Thoracic aorta (tissue), 2 donors: Measurements from ENCODE around the gene CDC25B. TPM values are rescaled to one million over a fixed set of nuclear protein-coding genes. Genes with fewer than 3 reads are reported as not detected.
A peak's percentile ranks its signal among the peaks of the same experiment; 100 is the strongest.

Experiments
- ATAC-seq: fragments of 150-250 bp; one replicate; pipeline ENCODE4 v1.8.0; 2017; ENCODE audit warnings: low read depth; ENCODE audit not compliant: insufficient number of reproducible peaks, low FRiP score
- DNase-seq: peaks from one replicate; pipeline ENCODE4 v3.0.0-alpha.2; 2020; ENCODE audit warnings: low spot score
- H3K27ac ChIP-seq, 2 donors: fragments of 200-600 bp; sonication (generic); 1 replicate in 1 of 2; 2 replicates in 1 of 2; pipeline ENCODE4 v1.5.1; 2016; ENCODE audit warnings: mild to moderate bottlenecking in 2 of 2, moderate library complexity in 2 of 2
- H3K27me3 ChIP-seq: fragments of 200-600 bp; sonication (generic); replicated peaks from 2 replicates; pipeline ENCODE4 v1.6.0; 2016; ENCODE audit warnings: mild to moderate bottlenecking; ENCODE audit not compliant: insufficient read depth
- H3K36me3 ChIP-seq: fragments of 200-600 bp; sonication (generic); one replicate; pipeline ENCODE4 v1.5.1; 2016
- H3K4me1 ChIP-seq, 2 donors: fragments of 200-600 bp; sonication (generic); 1 replicate in 1 of 2; 2 replicates in 1 of 2; pipeline versions ENCODE4 v1.5.1 to v1.6.0; 2016; ENCODE audit warnings: low read depth in 2 of 2, mild to moderate bottlenecking in 1 of 2; ENCODE audit not compliant: control insufficient read depth in 1 of 2
- H3K4me3 ChIP-seq: fragments of 200-600 bp; sonication (generic); 2 replicates; pipeline ENCODE4 v1.5.1; 2016; ENCODE audit warnings: mild to moderate bottlenecking
- H3K9me3 ChIP-seq: fragments of 200-600 bp; sonication (generic); 2 replicates; pipeline ENCODE4 v1.5.1; 2016
- CTCF ChIP-seq: fragments of 200-600 bp; sonication (generic); IDR thresholded peaks from one replicate; pipeline ENCODE4 v1.5.1; 2019; ENCODE audit warnings: antibody characterized with exemption
- total RNA-seq, 2 donors: library from RNA; depleted of rRNA; stranded (reverse); fragments of >200 nt; gene quantifications; one replicate each; pipeline versions ENCODE4 v1.1.0 to v1.2.3, GENCODE V29; 2016

CDC25B gene
- total RNA-seq, 2 donors from 2014 or later = 28.4 to 41.8 TPM

- H3K27ac ChIP-seq = no peak overlapping the region
- peak; percentile 76 for TF ChIP-seq CTCF
- DNase-seq (no peak), ATAC-seq (no peak)
- no peaks in the 10 kb centered on the region for H3K27me3 ChIP-seq
- no peak overlapping the region for H3K4me3 ChIP-seq
- no peaks in the 10 kb centered on the region for H3K9me3 ChIP-seq
- peaks cover 0 to 23% of the 10 kb centered on the region in 2 donors for H3K4me1 ChIP-seq
- H3K36me3 ChIP-seq = no peaks in the 10 kb centered on the region
These were observed 46.2 kb upstream of the CDC25B start for GRCh38 chr20:3749689-3750531.

GRCh38 chr20:3751305-3751674, 44.8 kb upstream of the CDC25B start:
- no peak for ATAC-seq
- Histone ChIP-seq H3K27me3 (no peaks in the 10 kb centered on the region), H3K36me3 (no peaks in the 10 kb centered on the region), H3K9me3 (no peaks in the 10 kb centered on the region), H3K4me1 (peaks cover 0 to 23% of the 10 kb centered on the region in 2 donors), H3K4me3 (peak overlapping the region; percentile 73), H3K27ac (no peak overlapping the region)
- no peak for TF ChIP-seq CTCF
- no peak for DNase-seq

- TF ChIP-seq CTCF = no peak
- no peaks in the 10 kb centered on the region for H3K9me3 ChIP-seq
- H3K4me3 ChIP-seq = peak overlapping the region; percentile 73
- ATAC-seq (no peak), DNase-seq (no peak)
- no peaks in the 10 kb centered on the region for H3K36me3 ChIP-seq
- no peak overlapping the region for H3K27ac ChIP-seq
- peaks cover 0 to 23% of the 10 kb centered on the region in 2 donors for H3K4me1 ChIP-seq
- no peaks in the 10 kb centered on the region for H3K27me3 ChIP-seq
These were observed 44.3 kb upstream of the CDC25B start for GRCh38 chr20:3751675-3752385.

GRCh38 chr20:3752386-3752759, 43.7 kb upstream of the CDC25B start:
- peak overlapping the region in 1 of 2 donors; percentile 15 for H3K27ac ChIP-seq
- TF ChIP-seq CTCF = no peak
- ATAC-seq (no peak), DNase-seq (no peak)
- no peaks in the 10 kb centered on the region for H3K36me3 ChIP-seq
- H3K4me3 ChIP-seq = peak overlapping the region; percentile 73
- H3K9me3 ChIP-seq = no peaks in the 10 kb centered on the region
- H3K4me1 ChIP-seq = peaks cover 0 to 23% of the 10 kb centered on the region in 2 donors
- no peaks in the 10 kb centered on the region for H3K27me3 ChIP-seq

- ATAC-seq (no peak), DNase-seq (peak; percentile 25)
- Histone ChIP-seq H3K27ac (no peak overlapping the region), H3K9me3 (no peaks in the 10 kb centered on the region), H3K4me3 (no peak overlapping the region), H3K27me3 (no peaks in the 10 kb centered on the region), H3K36me3 (no peaks in the 10 kb centered on the region), H3K4me1 (peaks cover 0 to 23% of the 10 kb centered on the region in 2 donors)
- peak; percentile 70 for TF ChIP-seq CTCF
These were observed 43.0 kb upstream of the CDC25B start for GRCh38 chr20:3753098-3753497.
